ENCODE results near the gene FAS.

FAS gene

DNA sequence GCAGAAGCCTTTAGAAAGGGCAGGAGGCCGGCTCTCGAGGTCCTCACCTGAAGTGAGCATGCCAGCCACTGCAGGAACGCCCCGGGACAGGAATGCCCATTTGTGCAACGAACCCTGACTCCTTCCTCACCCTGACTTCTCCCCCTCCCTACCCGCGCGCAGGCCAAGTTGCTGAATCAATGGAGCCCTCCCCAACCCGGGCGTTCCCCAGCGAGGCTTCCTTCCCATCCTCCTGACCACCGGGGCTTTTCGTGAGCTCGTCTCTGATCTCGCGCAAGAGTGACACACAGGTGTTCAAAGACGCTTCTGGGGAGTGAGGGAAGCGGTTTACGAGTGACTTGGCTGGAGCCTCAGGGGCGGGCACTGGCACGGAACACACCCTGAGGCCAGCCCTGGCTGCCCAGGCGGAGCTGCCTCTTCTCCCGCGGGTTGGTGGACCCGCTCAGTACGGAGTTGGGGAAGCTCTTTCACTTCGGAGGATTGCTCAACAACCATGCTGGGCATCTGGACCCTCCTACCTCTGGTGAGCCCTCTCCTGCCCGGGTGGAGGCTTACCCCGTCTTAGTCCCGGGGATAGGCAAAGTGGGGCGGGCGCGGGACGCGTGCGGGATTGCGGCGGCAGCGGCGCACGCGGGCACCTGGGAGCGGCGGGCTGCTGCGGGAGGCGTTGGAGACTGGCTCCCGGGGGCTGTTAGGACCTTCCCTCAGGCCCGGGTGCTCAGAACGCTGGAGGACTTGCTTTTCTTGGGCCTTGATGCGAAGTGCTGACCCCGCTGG lies at the start of gene FAS:
Gene FAS (plus strand): TSS at position 415 of the 777 bp plus-strand sequence. CDS start 79 bp downstream, at position 494.
- Mint-ChIP-seq H3K4me1 (ENCODE audit: low read depth) (peaks cover 67% of the 10 kb centered on the region), H3K27me3 (no peaks in the 10 kb centered on the region), H3K36me3 (peaks cover 3% of the 10 kb centered on the region), H3K4me3 (peak within 1 kb of the TSS; percentile 97), H3K27ac (peak within 1 kb of the TSS; percentile 94), H3K9me3 (ENCODE audit: low read depth) (peaks cover 6% of the 10 kb centered on the region)

DNA sequence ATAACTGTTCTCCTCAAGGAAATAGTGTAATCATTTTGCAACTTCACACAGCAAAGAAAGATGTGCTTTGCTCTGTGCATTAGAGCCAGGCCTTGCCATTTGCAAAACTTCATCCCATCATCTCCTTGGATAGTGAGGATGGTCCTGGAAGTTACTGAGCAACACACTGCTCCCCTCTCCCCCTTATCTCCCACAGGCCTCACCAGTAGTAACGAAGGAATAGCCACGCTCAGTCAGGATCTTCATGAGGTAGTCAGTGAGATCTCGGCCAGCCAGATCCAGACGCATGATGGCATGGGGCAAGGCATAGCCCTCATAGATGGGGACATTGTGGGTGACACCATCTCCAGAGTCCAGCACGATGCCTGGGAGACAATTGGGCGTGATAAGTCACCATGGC lies 49.6 kb upstream of the FAS start:
- Mint-ChIP-seq H3K4me3 (no peak overlapping the region), H3K27me3 (no peaks in the 10 kb centered on the region), H3K9me3 (ENCODE audit: low read depth) (no peaks in the 10 kb centered on the region), H3K4me1 (ENCODE audit: low read depth) (peaks cover 10% of the 10 kb centered on the region), H3K27ac (no peak overlapping the region), H3K36me3 (peaks cover 8% of the 10 kb centered on the region)

DNA sequence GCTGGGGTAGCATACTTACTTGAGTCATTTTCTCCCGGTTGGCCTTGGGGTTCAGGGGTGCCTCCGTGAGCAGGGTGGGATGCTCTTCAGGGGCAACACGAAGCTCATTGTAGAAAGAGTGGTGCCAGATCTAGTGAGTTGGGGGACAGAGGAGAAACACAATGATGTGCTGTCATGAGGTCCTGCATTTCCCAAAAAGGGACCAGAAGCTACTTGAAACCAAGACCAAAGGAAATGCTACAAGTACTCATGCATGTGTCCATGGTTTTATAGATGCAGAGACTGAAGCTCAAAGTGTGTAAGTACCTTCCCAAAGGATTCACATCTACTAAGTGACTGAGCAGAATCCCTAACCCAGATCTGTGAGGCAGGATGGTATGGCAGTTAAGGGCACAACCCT lies 46.8 kb upstream of the FAS start:
- Mint-ChIP-seq H3K27ac (no peak overlapping the region), H3K27me3 (no peaks in the 10 kb centered on the region), H3K4me1 (ENCODE audit: low read depth) (peaks cover 11% of the 10 kb centered on the region), H3K9me3 (ENCODE audit: low read depth) (no peaks in the 10 kb centered on the region), H3K4me3 (no peak overlapping the region), H3K36me3 (peaks cover 7% of the 10 kb centered on the region)

DNA sequence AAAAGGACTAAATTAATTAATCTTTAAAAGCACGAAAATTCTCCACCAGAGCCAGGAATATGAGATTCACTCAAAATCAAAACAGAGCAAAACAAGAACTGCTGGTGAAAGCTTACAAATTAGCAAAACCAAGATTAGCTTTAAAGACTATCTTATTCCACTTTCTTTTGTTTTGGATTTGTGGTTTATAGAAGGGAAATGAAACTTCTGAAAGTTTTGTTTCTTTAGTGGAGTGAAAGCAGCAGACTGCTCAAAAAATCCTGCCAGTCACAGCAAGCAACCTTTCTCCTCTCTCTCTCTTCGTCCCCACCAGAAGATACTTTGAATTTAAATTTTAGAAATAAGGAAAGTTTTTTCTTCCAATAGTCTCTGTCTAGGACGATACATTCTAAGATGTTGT lies 45.8 kb upstream of the FAS start:
- Mint-ChIP-seq H3K9me3 (ENCODE audit: low read depth) (no peaks in the 10 kb centered on the region), H3K36me3 (peaks cover 9% of the 10 kb centered on the region), H3K27me3 (no peaks in the 10 kb centered on the region), H3K4me1 (ENCODE audit: low read depth) (peaks cover 11% of the 10 kb centered on the region), H3K4me3 (no peak overlapping the region), H3K27ac (no peak overlapping the region)

DNA sequence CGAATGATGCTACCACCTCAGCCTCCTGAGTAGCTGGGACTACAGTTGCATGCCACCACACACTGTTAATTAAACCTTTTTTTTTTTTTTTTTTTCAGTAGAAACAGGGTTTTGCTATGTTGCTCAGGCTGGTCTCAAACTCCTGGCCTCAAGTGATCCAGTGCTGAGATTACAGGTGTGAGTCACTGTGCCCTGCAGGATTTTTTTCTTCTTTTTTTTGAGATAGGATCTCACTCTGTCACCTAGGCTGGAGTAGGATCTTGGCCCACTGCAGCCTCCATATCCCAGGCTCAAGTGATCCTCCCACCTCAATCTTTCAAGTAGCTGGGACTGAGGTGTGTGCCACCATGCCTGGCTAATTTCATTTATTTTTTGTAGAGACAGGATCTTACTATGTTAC lies 44.4 kb upstream of the FAS start:
- Mint-ChIP-seq H3K4me1 (ENCODE audit: low read depth) (peaks cover 11% of the 10 kb centered on the region), H3K27me3 (no peaks in the 10 kb centered on the region), H3K27ac (no peak overlapping the region), H3K4me3 (no peak overlapping the region), H3K9me3 (ENCODE audit: low read depth) (no peaks in the 10 kb centered on the region), H3K36me3 (peaks cover 10% of the 10 kb centered on the region)

DNA sequence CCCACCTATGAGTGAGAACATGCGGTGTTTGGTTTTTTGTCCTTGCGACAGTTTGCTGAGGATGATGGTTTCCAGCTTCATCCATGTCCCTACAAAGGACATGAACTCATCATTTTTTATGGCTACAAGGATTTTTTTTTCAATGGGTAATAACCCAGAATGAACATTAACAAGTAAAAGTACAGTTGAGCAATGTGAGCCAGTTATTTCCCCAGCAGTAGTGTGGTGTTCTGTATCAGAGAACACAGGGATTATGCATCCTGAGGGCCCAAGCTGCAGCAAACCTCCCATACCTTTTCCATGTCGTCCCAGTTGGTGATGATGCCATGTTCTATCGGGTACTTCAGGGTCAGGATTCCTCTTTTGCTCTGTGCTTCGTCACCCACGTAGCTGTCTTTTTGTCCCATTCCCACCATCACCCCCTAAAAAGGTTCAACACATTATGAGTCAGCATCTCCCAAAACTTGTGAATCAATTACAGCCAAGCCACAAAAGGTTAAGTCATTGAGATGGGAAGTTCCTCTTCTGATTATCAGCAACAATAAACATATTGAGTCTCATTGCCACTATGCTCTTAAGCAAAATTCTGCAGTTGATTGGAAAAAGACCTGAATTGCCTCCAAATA lies 43.5 kb upstream of the FAS start:
- Mint-ChIP-seq H3K27me3 (no peaks in the 10 kb centered on the region), H3K9me3 (ENCODE audit: low read depth) (no peaks in the 10 kb centered on the region), H3K4me3 (no peak overlapping the region), H3K27ac (no peak overlapping the region), H3K4me1 (ENCODE audit: low read depth) (peaks cover 11% of the 10 kb centered on the region), H3K36me3 (peaks cover 10% of the 10 kb centered on the region)

DNA sequence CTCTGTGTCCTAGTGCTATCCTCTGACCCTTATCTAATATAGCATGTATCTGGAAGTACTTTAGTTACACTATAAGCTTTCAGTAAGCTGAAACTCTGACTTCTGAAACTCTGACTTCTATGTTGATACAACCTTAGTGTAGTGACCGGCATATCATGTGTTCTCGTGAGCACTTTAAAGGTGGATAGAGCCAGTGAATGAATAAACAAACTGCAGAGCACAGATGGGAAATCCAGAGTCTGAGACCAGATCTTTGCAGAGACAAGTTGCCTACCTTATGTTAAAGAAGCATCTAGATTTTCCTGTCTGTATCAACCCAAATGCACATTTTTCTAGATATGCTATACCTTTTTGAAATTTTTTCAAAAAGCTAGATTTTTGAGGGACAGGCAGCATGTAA lies 41.5 kb upstream of the FAS start:
- Mint-ChIP-seq H3K4me3 (no peak overlapping the region), H3K27ac (no peak overlapping the region), H3K9me3 (ENCODE audit: low read depth) (no peaks in the 10 kb centered on the region), H3K4me1 (ENCODE audit: low read depth) (peaks cover 11% of the 10 kb centered on the region), H3K27me3 (no peaks in the 10 kb centered on the region), H3K36me3 (peaks cover 14% of the 10 kb centered on the region)

DNA sequence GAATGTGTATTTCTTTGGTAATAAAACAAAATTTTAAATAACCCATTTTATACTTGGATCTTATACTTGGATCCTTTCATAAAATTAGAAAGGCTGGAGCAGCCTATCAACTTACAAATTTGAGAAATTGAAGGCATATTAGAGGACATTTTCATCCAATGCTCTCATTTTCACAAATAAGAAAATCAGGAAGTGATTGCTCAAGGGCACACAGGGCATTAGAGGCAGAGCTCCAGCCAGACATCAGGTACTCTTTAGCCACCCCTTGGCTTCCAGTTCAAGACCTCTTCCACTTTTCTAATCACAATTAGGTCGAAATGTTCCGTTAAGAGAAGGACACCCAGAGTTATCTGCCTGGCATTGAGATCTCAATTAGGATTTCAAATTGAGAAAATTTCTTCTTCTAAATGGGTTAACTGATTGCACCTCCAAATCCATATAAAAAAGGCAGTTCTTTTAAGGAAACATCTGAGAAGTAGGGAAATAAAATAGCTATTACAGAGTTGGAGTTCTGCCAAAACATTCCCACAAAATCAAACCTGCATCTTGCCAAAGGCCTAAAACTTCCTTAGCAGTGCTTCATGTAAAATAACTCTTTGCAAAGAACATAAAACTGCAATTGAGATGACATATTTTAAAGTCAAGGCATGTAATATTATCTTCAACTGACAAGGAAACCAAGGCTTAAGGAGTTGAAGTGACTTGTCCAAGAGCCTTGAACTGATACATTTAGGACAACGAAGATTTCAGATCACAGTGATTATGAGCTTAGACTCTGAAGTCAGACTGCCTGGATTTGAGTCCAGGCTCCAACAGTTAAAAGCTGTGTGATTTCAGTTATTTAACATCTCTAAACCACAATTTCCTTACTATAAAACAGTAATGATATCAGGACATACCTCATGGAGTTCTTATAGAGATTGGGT lies 40.4 kb upstream of the FAS start:
- peaks cover 18% of the 10 kb centered on the region for H3K36me3 Mint-ChIP-seq

DNA sequence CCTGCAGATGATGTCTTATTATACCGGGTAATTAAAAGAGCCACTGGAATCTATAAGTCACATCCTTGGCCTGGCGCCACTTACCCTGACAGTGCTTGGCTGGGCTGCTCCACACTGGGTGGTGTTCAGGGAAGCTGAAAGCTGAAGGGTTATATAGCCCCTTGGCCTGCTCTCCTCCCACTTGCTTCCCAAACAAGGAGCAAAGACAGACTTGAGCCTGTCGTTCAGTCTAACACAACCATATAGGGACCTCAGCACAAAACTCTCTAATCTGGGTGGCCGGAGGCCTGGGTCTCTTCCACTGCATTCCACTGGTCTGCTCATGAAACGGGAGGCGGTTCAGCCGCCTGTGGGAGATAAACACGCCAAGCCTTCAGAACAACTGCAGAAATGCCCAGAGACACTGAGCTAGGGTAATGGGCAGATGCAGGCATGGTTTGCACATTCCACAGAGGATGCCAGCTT lies 37.9 kb upstream of the FAS start, which contains the start of gene ACTA2:
Gene ACTA2 (minus strand): TSS at position 127 of the 465 bp plus-strand sequence. CDS start 3,843 bp downstream, outside the sequence.
- no peaks in the 10 kb centered on the region for H3K4me1 Mint-ChIP-seq (ENCODE audit: low read depth)
- no peak within 1 kb of the TSS for H3K4me3 Mint-ChIP-seq
- H3K36me3 Mint-ChIP-seq, result peaks cover 11% of the 10 kb centered on the region
- no peak within 1 kb of the TSS for H3K27ac Mint-ChIP-seq
- H3K9me3 Mint-ChIP-seq (ENCODE audit: low read depth), result no peaks in the 10 kb centered on the region
- H3K27me3 Mint-ChIP-seq, result no peaks in the 10 kb centered on the region

More for the DNA sequence above, 40.4 kb upstream of the FAS start:
- no peaks in the 10 kb centered on the region for H3K27me3 Mint-ChIP-seq
- H3K4me1 Mint-ChIP-seq (ENCODE audit: low read depth), result peaks cover 5% of the 10 kb centered on the region
- H3K4me3 Mint-ChIP-seq, result no peak overlapping the region
- no peak overlapping the region for H3K27ac Mint-ChIP-seq
- no peaks in the 10 kb centered on the region for H3K9me3 Mint-ChIP-seq (ENCODE audit: low read depth)

DNA sequence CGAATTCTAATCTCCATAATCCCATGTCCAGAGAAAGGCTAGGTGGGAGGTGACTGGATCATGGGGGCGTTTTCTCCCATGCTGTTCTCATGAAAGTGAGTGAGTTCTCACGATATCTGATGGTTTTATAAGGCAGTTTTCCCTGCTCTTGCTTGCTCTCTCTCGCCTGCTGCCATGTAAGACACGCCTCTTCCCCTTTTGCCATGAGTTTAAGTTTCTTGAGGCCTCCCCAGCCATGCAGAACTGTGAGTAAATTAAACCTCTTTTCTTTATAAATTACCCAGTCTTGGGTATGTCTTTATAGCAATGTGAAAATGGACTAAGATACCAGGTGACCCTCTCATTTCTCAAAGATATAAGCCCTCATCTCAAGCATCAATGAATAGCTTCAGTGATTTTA lies 36.9 kb upstream of the FAS start:
- Mint-ChIP-seq H3K4me1 (ENCODE audit: low read depth) (no peaks in the 10 kb centered on the region), H3K9me3 (ENCODE audit: low read depth) (no peaks in the 10 kb centered on the region), H3K36me3 (peaks cover 11% of the 10 kb centered on the region), H3K27ac (no peak overlapping the region), H3K27me3 (no peaks in the 10 kb centered on the region), H3K4me3 (no peak overlapping the region)

DNA sequence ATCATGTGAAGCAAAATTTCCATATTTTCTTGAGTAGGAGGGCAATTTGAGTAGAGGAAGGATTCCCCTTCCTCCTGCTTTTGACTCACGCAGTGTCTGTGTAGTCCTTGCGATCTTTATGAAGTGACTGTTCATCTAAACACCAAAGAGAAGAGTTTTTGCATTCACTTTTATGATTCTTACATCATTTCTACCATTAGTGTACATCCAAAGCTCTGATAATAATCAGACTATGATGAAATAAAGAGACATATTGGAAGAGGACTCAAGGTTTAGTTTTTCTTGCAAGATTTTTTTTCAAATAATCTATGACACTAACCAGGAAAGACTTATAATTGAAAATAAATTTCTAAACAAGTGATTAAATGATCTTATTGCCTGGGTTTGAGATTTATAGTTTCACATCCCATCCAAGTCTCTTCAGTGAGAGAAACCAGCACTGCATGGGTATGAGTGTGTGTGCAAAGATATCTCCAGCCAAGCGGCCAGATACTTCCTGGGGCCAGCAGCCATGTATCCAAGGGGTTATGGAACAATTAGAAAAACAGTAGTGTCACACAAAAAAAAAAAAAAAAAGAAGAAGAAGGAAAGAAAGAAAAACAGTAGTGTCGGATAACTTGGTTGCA lies 36.0 kb upstream of the FAS start:
- Mint-ChIP-seq H3K27me3 (no peaks in the 10 kb centered on the region), H3K4me3 (no peak overlapping the region), H3K4me1 (ENCODE audit: low read depth) (no peaks in the 10 kb centered on the region), H3K27ac (no peak overlapping the region), H3K36me3 (peaks cover 9% of the 10 kb centered on the region), H3K9me3 (ENCODE audit: low read depth) (no peaks in the 10 kb centered on the region)

DNA sequence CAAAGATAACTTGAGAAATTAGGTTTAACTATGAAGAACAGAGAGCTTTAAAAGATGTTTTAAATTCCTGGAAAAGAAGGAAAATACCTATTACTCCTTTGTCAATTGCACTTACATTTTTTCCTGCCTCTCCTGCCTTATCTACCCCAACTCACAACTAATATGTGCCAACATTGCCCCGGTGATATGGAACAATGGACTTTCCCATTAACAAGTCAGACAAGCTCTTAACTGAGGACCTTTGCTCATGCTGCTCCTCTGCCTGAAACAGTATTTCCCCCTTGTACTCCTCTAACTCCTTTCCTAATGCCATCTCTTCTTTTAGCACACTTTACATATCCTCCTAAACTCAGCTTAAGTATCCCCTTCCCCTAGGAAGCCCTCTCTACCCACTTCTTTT lies 33.2 kb upstream of the FAS start:
- H3K9me3 Mint-ChIP-seq (ENCODE audit: low read depth), result no peaks in the 10 kb centered on the region
- no peaks in the 10 kb centered on the region for H3K27me3 Mint-ChIP-seq
- no peak overlapping the region for H3K27ac Mint-ChIP-seq
- peaks cover 16% of the 10 kb centered on the region for H3K4me1 Mint-ChIP-seq (ENCODE audit: low read depth)
- H3K36me3 Mint-ChIP-seq, result peaks cover 11% of the 10 kb centered on the region
- H3K4me3 Mint-ChIP-seq, result no peak overlapping the region

DNA sequence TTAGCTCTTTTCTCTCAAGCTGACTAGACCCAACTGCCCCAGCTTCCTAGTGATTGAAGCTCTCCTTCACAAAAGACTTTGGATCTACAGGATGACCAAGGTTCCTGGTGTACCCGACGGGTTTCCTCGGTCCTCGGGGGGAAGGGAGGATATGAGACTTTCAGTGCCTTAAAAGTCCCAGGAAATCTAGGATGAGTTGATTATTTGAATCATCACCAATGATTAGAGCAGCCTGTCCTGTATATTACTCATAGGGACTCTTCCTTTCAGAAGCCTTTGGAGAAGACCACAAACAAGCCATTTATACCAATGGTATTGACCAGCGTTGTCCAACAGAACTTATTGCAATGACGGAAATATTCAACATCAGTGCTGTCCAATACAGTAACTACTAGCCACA lies 31.9 kb upstream of the FAS start:
- peaks cover 10% of the 10 kb centered on the region for H3K36me3 Mint-ChIP-seq
- no peaks in the 10 kb centered on the region for H3K27me3 Mint-ChIP-seq
- H3K27ac Mint-ChIP-seq, result no peak overlapping the region
- H3K9me3 Mint-ChIP-seq (ENCODE audit: low read depth), result no peaks in the 10 kb centered on the region
- H3K4me3 Mint-ChIP-seq, result no peak overlapping the region
- H3K4me1 Mint-ChIP-seq (ENCODE audit: low read depth), result peaks cover 24% of the 10 kb centered on the region

DNA sequence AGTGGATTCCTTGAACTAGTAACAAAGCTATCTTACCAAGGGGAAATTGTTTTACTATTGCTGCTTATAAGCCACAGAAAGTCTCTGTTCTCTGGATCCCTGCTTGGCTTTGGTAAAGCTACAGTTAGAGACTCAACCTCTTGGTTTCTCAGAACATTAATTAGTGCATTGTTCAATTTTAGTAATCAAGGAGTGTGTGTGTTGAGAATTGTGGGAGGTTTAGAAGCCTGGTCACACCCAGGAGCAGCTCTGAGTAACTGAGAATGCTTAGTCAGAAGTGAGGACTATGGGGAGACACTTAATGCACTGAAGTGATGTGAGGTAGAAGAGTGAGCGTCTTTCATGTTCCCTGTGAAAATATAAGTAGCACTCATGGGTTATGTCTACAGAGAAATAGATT lies 29.8 kb upstream of the FAS start:
- Mint-ChIP-seq H3K4me1 (ENCODE audit: low read depth) (peaks cover 24% of the 10 kb centered on the region), H3K36me3 (peaks cover 3% of the 10 kb centered on the region), H3K27me3 (no peaks in the 10 kb centered on the region), H3K9me3 (ENCODE audit: low read depth) (no peaks in the 10 kb centered on the region), H3K27ac (no peak overlapping the region), H3K4me3 (no peak overlapping the region)

Data from activated naive CD8-positive, alpha-beta T cell (primary cell).